GM19239 (cell line): Measurements from ENCODE around the gene LPP.

Experiments
- DNase-seq: peaks from one replicate; pipeline ENCODE4 v3.0.0; 2011; ENCODE audit warnings: low spot score; ENCODE audit not compliant: insufficient read length
- FAIRE-seq: peaks from 2 replicates; lab custom pipeline; 2011; peaks lifted over from hg19 to GRCh38; lab: Jason Lieb, UNC

The LPP gene

DNA sequence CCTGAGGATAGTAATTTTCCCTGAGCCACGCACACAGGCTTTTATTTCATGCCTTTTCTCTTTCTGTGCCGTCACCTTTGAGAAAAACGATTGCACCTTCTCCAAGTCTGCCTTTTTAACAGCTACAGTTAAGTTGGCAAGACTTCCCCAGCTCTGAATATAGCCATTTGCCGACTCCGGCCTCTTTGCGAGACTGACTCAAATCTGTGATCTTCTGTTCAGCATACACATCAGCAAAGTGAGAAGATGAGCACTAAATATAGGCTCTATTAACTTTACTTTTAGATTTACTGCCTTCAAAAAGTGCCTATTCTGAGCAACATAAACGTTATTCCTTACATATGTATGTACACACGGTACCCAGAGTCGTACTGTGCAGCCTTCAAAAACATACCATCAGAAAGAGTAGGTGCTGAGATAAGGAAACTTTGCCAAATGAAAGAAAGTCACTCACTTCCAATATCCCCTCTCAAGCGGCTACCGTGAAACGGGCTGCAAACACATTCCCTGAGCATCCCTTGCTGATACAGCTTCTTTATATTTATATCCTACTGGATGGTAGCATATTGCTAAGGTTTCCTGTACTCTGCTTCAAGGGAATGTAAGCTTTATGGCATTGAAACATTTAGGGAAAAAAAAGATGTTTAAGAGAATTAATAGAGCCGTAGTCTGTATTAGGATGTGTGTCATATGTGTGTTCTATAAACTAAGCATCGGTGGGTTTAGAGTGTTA is 734.5 kb downstream of the LPP start:
- no peak for FAIRE-seq

GRCh38 chr3:188889054-188889491 is 735.1 kb downstream of the LPP start:
- FAIRE-seq = no peak
- no peak for DNase-seq

More for the DNA sequence above, 734.5 kb downstream of the LPP start:
- no peak for DNase-seq

DNA sequence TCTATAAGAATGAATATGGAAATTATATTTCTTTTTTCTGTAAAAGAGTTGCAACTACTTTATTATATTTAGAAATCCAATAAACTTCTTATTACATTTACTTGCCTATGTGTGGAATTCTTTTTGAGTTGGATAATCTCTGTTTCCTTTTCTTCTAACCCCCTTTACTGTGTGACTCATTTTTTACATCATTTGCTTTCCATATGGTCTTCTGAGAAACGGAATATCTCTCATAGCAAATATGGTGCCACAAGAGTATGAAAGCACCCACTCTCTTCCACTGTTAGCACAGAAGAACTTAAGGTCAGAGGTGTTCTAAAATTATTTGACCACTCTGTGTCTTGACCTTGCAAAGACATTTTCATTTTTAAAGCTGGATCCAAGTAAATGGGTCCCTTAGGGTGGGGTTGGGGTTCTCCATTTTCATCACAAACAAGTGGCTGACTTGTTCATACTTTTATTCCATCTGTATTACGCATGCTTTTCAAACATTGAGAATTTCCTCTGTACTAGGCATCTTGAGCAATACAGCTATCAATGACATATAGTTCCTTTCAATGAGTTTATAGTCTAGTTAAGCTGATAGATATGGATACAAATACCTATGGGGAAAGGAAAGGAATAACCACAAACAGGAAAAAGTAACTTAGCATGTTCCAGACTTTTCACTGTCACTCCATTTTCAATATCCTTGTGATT is 736.8 kb downstream of the LPP start:
- DNase-seq (no peak), FAIRE-seq (no peak)

- DNase-seq = no peak
- FAIRE-seq = no peak
These were observed 745.9 kb downstream of the LPP start for GRCh38 chr3:188899881-188900280.

DNA sequence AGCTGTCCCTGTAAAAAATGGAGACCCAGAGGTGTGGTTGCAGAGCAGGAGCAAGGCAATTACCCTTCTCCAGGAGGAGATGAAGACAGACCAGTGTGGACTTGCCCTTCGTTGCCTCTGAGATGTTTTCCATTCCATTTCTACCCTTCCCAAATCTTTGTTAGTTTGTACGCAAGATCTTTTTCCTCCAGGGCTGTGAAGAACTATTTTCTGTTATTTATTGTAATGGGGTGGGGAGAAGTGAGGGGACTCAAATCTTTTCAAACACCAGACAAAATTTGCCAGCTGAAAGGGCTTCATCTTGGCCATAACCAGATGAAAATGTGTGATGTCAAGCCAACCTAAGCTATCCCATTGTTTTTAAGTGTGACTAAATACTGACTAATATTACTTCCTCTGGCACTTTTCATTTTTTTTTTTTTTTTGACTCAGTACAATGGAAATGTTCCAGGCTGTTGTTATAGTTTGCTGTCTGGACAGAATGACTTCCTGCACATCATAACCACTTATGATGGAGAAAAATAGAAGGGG is 746.5 kb downstream of the LPP start:
- no peak for DNase-seq
- no peak for FAIRE-seq

DNA sequence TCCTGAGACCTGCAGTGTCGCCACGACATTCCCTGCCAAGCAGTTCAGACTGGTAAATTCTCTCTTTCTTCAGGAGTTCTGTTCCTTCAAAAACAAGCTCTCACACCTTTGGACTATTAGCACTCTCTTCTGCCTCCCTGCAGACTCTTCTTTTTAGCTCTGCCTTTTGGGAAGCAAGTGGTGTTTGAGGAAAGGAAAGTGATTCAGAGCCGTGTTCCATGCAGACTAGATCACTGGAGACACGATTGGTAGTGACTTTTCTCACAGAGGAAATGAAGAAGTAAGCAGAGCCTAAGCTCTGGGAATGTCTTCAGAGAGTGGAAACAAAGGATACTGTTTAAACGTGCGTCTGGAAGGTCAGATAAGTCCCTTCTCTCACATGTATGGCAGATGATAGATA is 747.2 kb downstream of the LPP start:
- no peak for DNase-seq
- no peak for FAIRE-seq

DNA sequence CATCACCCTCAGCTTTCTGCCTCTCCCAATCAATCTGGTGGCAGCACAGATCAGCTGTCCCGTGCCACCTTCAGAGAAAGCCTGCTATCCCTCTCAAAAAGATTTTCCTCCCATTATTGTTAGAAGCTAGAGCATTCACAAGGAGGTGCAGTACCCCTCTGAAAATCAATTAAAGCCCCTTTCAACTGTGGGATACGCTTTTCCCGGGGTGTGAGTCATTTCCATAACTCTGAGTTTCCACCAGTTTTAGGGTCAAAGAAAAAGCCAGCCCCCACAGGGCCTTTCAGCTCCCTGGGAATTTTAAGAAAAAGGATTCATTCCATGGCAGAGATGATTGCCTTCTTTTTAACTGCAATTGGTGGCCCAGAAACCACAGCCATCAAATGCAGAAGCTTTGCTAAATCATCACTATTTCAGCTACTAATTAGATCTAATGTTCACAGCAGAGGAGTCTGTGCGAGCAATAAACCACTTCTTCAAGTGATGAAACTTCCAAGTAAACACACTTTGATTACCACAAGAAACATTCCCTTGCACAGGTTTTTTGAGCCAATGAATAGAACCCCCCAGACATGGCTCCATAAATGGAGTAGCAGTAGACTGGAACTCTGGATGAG is 747.8 kb downstream of the LPP start:
- FAIRE-seq (no peak), DNase-seq (no peak)

DNA sequence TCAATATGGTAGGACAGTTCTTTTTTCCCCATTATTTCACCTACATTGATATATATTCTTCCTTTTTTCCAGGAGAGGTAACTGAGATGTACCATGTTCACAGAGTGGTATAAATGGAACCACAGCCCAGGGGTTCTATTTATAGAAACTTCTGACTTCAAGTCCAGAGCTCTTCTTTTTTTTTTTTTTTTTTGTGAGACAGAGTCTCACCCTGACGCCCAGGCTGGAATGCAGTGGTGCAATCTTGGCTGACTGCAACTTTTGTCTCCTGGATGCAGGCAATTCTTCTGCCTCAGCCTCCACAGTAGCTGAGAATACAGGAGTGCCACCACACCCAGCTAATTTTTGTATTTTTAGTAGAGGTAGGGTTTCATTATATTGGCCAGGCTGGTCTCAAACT is 750.7 kb downstream of the LPP start:
- DNase-seq = no peak
- no peak for FAIRE-seq

- DNase-seq (no peak), FAIRE-seq (no peak)
These were observed 751.6 kb downstream of the LPP start for GRCh38 chr3:188905547-188905946.

DNA sequence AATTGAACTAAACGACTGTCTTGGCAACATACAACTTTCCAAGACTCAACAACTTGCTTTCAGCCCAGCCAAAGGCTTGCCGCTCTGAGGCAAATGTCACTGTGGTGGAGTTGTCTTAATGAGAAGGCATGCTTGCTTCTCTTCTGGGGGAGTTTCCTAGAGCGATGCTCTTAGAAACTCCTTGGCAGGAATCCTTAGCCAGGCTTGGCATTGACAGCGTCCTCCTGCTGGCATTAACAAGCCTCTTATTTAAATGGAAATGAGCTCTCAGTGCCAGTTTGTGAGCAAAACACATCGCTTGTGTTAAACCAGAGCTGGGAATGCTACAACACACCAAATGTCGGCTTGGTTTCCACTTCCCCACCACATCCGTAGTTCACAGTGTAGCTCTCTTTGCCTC is 752.3 kb downstream of the LPP start:
- no peak for DNase-seq
- no peak for FAIRE-seq

DNA sequence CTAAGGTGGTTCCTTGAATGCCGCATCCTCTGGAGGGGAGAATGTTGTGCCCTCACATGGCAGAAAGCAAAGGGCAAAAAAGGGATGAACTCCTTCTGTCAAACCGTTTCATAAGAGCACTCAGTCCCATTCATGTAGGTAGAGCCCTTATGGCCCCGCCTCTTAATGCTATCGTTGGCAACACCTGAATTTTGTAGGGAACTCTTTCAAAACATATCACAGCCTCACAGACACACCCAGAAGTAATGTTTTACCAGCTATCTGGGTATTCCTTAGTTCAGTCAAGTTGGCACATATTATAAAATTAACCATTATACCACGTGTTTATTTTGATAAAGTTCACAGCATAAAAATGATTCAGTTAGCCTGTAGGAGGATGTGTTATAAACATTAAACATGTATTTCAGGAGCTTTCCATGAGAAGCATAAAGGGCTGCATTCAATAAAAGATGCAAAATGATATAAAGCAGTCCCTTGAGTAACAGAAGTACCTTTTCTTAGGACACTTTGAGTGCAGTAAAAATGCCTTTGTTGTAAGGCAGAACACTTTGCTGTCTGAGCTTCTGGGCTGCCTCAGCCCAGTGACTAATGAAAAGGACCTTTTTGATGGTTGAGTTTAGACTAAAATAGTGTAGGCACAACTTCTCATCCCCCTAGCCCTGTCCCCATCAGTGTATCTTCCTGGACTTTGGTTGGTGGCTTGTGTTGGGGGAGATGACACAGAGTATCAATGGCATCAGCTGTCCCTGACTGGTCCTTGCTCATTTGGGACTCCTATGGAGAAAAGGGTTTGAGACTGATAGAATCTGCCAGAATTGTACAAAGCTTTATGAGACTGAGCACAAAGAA is 754.3 kb downstream of the LPP start:
- no peak for DNase-seq
- no peak for FAIRE-seq

DNA sequence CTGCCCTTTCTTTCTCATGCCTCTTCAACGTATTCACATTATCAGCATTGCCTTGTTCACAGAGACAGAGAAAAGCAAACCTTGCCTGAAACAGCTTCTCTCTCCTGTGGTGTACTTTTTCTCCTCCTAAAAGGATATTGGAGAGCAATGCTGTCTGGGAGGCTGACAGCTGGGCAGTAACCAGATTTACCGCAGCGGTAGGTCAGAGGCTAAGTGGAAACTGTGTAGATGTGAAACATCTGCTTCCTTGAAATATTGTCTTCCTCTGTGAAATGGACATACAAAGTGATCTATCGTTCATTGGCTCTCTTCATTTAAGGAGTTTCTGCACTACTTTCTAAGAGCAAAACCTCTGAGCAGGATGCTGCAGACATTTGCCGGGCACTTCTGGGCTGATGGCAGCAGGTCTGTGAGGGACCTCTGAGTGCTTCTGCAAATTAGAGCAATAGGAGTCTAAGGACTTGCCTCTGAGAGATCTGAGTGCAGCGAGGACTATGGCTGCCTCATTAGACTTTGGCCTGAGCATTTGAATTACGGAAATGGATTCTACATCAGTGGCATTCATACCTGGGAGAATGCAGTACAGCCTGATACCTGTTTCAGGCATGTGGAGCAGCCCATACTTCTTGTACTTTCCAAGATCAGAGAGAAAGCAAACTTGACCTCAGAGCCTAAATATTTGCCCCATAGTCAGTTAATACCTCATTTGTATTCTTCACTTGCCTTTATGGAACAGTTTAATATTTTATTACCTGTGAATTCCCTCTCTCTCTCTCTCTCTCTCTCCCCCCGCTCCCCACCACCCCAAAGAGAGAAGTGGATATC is 757.3 kb downstream of the LPP start:
- DNase-seq (no peak), FAIRE-seq (no peak)

GRCh38 chr3:188913084-188913483 is 759.1 kb downstream of the LPP start:
- FAIRE-seq (no peak), DNase-seq (no peak)

- FAIRE-seq (no peak), DNase-seq (no peak)
These were observed 760.6 kb downstream of the LPP start for GRCh38 chr3:188914552-188914951.

- FAIRE-seq (no peak), DNase-seq (no peak)
These were observed 761.2 kb downstream of the LPP start for GRCh38 chr3:188915127-188915526.

- DNase-seq (no peak), FAIRE-seq (no peak)
These were observed 763.0 kb downstream of the LPP start for GRCh38 chr3:188916934-188917401.

- DNase-seq = no peak
- FAIRE-seq = no peak
These were observed 764.1 kb downstream of the LPP start for GRCh38 chr3:188918093-188918492.

- DNase-seq = no peak
- FAIRE-seq = no peak
These were observed 769.7 kb downstream of the LPP start for GRCh38 chr3:188923671-188924070.

GRCh38 chr3:188925376-188925775 is 771.4 kb downstream of the LPP start:
- no peak for FAIRE-seq
- no peak for DNase-seq
